Midbrain (tissue), 1 donor: ENCODE data around the gene SEMA6B.
"Not testable (repeated sequence)": the region's sequence is repeated elsewhere in the genome, so short reads cannot be mapped to it uniquely, and the experiment has no call there.

Source experiments
- DNase-seq: peaks from one replicate; lab custom pipeline; 2025; lab: John Stamatoyannopoulos, UW

SEMA6B gene

DNA sequence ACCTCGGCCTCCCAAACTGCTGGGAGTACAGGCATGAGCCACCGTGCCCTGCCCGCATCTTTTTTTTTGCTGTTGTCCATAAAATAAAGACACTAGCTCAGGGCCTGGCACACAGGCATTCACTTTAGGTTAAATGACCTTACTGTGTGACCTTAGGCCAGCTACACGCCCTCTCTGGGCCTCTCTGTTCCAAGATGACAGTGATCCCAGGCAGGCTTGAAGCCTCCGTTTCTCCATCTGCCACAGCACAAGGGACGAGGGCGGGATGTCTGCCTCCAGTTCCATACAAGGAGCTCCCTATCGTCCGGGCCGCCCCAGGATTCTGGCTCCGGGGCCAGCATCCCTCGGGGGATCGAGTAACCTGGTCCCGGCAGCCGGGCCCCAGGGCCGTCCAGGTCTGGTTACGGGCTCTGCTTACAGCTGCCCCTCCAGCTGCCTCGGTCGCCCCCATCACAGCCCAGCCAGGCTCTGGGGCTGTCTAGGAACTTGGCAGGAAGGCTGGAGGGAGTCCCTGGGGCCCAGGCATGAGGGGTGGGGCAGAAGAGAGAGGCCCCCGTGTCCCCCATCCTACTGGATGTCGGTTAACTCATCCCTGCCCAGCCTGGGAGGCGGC lies 11.9 kb upstream of the SEMA6B start:
- DNase-seq, result no peak

- DNase-seq, result no peak
Observed at GRCh38 chr19:4570916-4571304, 11.4 kb upstream of the SEMA6B start.

DNA sequence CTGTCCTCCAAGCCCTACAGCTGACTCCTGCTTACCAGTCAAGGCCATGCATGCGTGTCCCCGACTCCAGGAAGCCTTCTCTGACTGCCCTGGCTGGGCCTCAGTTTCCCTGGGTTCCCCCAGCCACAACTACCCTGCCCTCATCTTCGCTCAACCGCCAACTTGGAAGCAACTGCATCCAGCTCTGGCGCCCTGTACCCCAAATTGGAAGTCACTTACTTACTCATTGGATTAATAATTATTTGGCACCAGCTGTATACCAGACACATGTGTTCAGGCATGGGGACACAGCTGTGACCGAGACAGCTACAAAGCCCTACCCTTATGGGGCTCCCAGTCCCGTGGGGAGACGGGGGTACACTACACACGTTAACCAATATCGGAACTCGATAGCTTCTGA lies 10.9 kb upstream of the SEMA6B start:
- DNase-seq, result no peak

DNA sequence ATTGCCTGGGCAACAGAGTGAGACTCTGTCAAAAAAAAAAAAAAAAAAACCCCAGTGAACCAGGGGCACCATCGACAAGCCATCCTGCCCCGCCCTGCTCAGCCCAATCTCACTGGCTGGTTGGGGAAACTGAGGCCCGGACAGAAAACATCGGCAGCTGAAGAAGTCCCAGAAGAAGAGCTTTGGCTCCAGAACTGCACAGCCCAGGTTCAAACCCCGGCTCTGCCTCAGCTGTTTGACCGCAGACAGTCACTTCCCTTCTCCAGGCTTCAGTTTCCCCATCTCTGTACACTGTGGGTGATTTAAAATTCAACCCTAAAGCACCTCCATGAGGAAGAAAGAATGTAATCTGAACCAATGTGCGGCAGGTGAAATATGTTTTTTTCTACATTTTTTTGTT lies 9.4 kb upstream of the SEMA6B start:
- DNase-seq, result no peak

GRCh38 chr19:4567584-4568071 lies 8.1 kb upstream of the SEMA6B start:
- no peak for DNase-seq

GRCh38 chr19:4566402-4567051 lies 7.0 kb upstream of the SEMA6B start:
- DNase-seq, result no peak

DNA sequence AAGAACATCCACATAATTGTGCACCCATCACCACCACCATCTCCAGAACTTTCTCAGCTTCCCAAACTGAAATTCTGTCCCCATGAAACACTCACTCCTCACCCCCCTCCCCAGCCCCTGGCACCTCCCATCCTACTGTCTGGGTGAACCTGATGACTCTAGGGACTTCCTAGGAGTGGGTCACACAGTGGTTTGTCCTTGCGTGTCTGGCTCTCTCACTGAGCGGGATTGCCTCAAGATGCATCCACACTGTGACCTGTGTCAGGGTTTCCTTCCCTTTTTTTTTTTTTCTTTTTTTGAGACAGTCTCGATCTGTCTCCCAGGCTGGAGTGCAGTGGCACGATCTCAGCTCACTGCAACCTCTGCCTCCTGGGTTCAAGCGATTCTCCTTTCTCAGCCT lies 4.1 kb upstream of the SEMA6B start:
- DNase-seq, result not testable (repeated sequence)

DNA sequence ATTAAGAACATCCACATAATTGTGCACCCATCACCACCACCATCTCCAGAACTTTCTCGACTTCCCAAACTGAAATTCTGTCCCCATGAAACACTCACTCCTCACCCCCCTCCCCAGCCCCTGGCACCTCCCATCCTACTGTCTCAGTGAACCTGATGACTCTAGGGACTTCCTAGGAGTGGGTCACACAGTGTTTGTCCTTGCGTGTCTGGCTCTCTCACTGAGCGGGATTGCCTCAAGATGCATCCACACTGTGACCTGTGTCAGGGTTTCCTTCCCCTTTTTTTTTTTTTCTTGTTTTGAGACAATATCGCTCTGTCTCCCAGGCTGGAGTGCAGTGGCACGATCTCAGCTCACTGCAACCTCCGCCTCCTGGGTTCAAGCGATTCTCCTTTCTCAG lies 2.6 kb upstream of the SEMA6B start:
- not testable (repeated sequence) for DNase-seq

GRCh38 chr19:4557971-4558941 lies 1.2 kb downstream of the SEMA6B start:
- DNase-seq, result no peak

- no peak for DNase-seq
Observed at GRCh38 chr19:4557144-4557970, 2.1 kb downstream of the SEMA6B start.

- no peak for DNase-seq
Observed at GRCh38 chr19:4556597-4557127, 2.8 kb downstream of the SEMA6B start.

GRCh38 chr19:4555657-4556561 lies 3.6 kb downstream of the SEMA6B start:
- DNase-seq, result no peak

GRCh38 chr19:4554717-4555116 lies 4.8 kb downstream of the SEMA6B start:
- no peak for DNase-seq

- DNase-seq, result no peak
Observed at GRCh38 chr19:4553775-4554174, 5.7 kb downstream of the SEMA6B start.

DNA sequence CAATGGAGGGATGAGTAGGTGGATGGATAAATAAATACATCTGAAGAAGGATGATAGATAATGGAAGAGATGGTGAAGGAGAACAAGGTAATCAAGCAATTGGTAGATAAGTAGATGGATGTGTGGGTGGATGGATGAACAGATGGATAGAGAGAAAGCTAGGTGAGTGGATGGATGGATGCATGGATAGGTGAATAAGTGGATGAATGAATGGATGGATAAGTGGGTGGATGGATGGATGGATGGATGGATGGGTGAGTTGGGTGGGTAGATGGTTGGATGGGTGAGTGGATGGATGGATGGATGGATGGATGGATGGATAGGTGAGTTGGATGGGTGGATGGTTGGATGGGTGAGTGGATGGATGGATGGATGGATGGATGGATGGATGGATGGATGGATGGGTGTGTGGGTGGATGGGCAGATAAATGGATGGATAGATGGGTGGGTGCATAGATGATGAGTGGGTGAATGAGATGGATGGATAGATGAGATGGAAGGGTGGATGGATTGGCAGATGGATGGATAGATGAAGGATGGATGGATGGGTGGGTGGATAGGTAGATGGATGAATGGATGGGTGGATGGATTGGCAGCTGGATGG lies 6.3 kb downstream of the SEMA6B start:
- no peak for DNase-seq

- DNase-seq, result no peak
Observed at GRCh38 chr19:4552525-4552819, 7.0 kb downstream of the SEMA6B start.

- DNase-seq, result no peak
Observed at GRCh38 chr19:4550479-4551050, 8.9 kb downstream of the SEMA6B start.

DNA sequence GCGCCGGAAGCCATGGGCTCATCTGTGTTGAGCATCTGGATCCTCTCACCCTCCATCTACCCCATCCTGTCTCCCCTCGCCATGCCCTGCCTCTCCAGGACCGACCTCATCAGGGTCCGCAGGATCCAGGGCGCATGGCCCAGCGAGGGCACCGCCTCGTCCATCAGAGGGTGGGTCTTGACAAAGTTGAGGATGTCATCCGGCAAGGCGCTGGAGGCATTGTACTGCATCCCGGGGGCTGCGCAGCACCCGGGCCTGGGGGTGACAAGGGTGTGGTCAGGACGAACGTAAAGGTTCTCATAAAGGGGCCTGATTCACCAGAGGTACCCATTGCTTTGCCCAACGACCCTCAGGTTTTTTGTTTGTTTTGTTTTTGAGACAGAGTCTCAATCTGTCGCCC lies 9.5 kb downstream of the SEMA6B start:
- no peak for DNase-seq

GRCh38 chr19:4548238-4548584 lies 11.3 kb downstream of the SEMA6B start:
- DNase-seq, result no peak
